GM19240 (cell line): ENCODE measurements around the gene TMEM120B.

Source experiments
- DNase-seq: peaks from one replicate; pipeline ENCODE4 v3.0.0; 2011; ENCODE audit warnings: low spot score; ENCODE audit not compliant: insufficient read length

TMEM120B gene

GRCh38 chr12:121814429-121815119 lies 102.0 kb downstream of the TMEM120B start:
- DNase-seq = no peak

GRCh38 chr12:121815263-121815662 lies 102.7 kb downstream of the TMEM120B start:
- DNase-seq = no peak

GRCh38 chr12:121816925-121817647 lies 104.5 kb downstream of the TMEM120B start:
- no peak for DNase-seq

GRCh38 chr12:121817648-121818043 lies 105.1 kb downstream of the TMEM120B start:
- DNase-seq = no peak

GRCh38 chr12:121819212-121819949 lies 106.8 kb downstream of the TMEM120B start:
- DNase-seq = no peak

GRCh38 chr12:121820056-121820455 lies 107.5 kb downstream of the TMEM120B start:
- DNase-seq = no peak

- DNase-seq = no peak
Observed at GRCh38 chr12:121822393-121823100, 110.0 kb downstream of the TMEM120B start.

GRCh38 chr12:121823101-121823726 lies 110.7 kb downstream of the TMEM120B start:
- no peak for DNase-seq

- DNase-seq = no peak
Observed at GRCh38 chr12:121823727-121824115, 111.2 kb downstream of the TMEM120B start.

- DNase-seq = no peak
Observed at GRCh38 chr12:121825041-121825523, 112.5 kb downstream of the TMEM120B start.

GRCh38 chr12:121826318-121827150 lies 114.0 kb downstream of the TMEM120B start:
- DNase-seq = no peak

- DNase-seq = no peak
Observed at GRCh38 chr12:121827351-121828099, 115.0 kb downstream of the TMEM120B start.

- no peak for DNase-seq
Observed at GRCh38 chr12:121828306-121828705, 115.8 kb downstream of the TMEM120B start.

GRCh38 chr12:121828826-121829225 lies 116.3 kb downstream of the TMEM120B start:
- no peak for DNase-seq

GRCh38 chr12:121829250-121829918 lies 116.8 kb downstream of the TMEM120B start:
- DNase-seq = no peak

GRCh38 chr12:121830134-121830533 lies 117.6 kb downstream of the TMEM120B start:
- no peak for DNase-seq

- DNase-seq = no peak
Observed at GRCh38 chr12:121830588-121831265, 118.2 kb downstream of the TMEM120B start.
